H1 (cell line): Measurements from ENCODE around the gene SMIM20. TPM values are rescaled to one million over a fixed set of nuclear protein-coding genes. Genes with fewer than 3 reads are reported as not detected.

Source experiments
- CTCF ChIA-PET: fragments of 300-600 bp; sonication (Branson Sonifier 250); formaldehyde crosslinking; loops from one replicate; lab custom pipeline; 2021; ENCODE audit not compliant: partially characterized antibody; lab: Charles Lee
- POLR2A ChIA-PET: fragments of 300-600 bp; sonication (Branson Sonifier 250); formaldehyde crosslinking; loops from one replicate; lab custom pipeline; 2021; ENCODE audit warnings: inconsistent platforms; ENCODE audit not compliant: partially characterized antibody; lab: Charles Lee
- DNase-seq, 2 experiments: peaks; one replicate each; pipeline versions ENCODE4 v3.0.0 to v3.0.0-alpha.2; 2010 to 2022; ENCODE audit warnings: low spot score in 2 of 2, low read depth in 1 of 2, mixed read lengths in 1 of 2
- FAIRE-seq: peaks from 2 replicates; lab custom pipeline; 2011; peaks lifted over from hg19 to GRCh38; lab: Jason Lieb, UNC
- H2AFZ ChIP-seq: 2 replicates; pipeline ENCODE4 v1.8.1; 2012; ENCODE audit warnings: low read length, inconsistent platforms
- H2AK5ac ChIP-seq: 2 replicates; pipeline ENCODE4 v1.6.1; 2013; ENCODE audit warnings: low read depth, low read length
- H2BK120ac ChIP-seq: replicated peaks from 2 replicates; pipeline ENCODE3; 2013; ENCODE audit warnings: low read depth, low read length, inconsistent platforms
- H2BK12ac ChIP-seq: 2 replicates; pipeline ENCODE4 v1.6.1; 2013; ENCODE audit warnings: low read depth, low read length
- H2BK15ac ChIP-seq: 2 replicates; pipeline ENCODE4 v1.6.1; 2013; ENCODE audit warnings: low read length
- H2BK20ac ChIP-seq: 2 replicates; pipeline ENCODE4 v1.6.1; 2013; ENCODE audit warnings: low read length
- H2BK5ac ChIP-seq: 2 replicates; pipeline ENCODE4 v1.6.1; 2013; ENCODE audit warnings: low read depth, low read length
- H3K14ac ChIP-seq: 2 replicates; pipeline ENCODE4 v1.6.1; 2013; ENCODE audit warnings: inconsistent platforms; ENCODE audit not compliant: insufficient read length
- H3K18ac ChIP-seq: 2 replicates; pipeline ENCODE4 v1.6.1; 2013; ENCODE audit warnings: low read length; ENCODE audit errors: extremely low read depth
- H3K23ac ChIP-seq: 2 replicates; pipeline ENCODE4 v1.6.1; 2013; ENCODE audit warnings: inconsistent platforms; ENCODE audit not compliant: insufficient read length
- H3K23me2 ChIP-seq: 2 replicates; pipeline ENCODE4 v1.6.1; 2013; ENCODE audit warnings: low read depth, low read length
- H3K27ac ChIP-seq: 2 replicates; pipeline ENCODE4 v1.6.1; 2011; ENCODE audit warnings: low read depth, low read length, inconsistent platforms
- H3K27me3 ChIP-seq, 4 experiments: replicated peaks in 1 of 4; 1 replicate in 1 of 4; 2 replicates in 3 of 4; pipeline versions ENCODE4 v1.6.1 to v1.8.1; 2011 to 2013; ENCODE audit warnings: low read length in 3 of 4, mild to moderate bottlenecking in 3 of 4, inconsistent platforms in 2 of 4, mixed read lengths in 2 of 4, moderate library complexity in 1 of 4; ENCODE audit not compliant: control insufficient read depth in 3 of 4, insufficient read depth in 3 of 4; ENCODE audit errors: extremely low read depth in 1 of 4
- H3K36me3 ChIP-seq, 4 experiments: 2 replicates each; pipeline versions ENCODE4 v1.6.1 to v1.8.1; 2011 to 2013; ENCODE audit warnings: mild to moderate bottlenecking in 4 of 4, low read length in 3 of 4, moderate library complexity in 2 of 4, control low read depth in 1 of 4, inconsistent platforms in 1 of 4; ENCODE audit not compliant: insufficient read depth in 4 of 4, control insufficient read depth in 2 of 4
- H3K4ac ChIP-seq: replicated peaks from 2 replicates; pipeline ENCODE3; 2013; ENCODE audit warnings: low read length, low read depth, mixed read lengths, inconsistent platforms; ENCODE audit not compliant: insufficient read length
- H3K4me1 ChIP-seq, 4 experiments: replicated peaks in 1 of 4; 1 replicate in 1 of 4; 2 replicates in 3 of 4; pipeline versions ENCODE4 v1.6.1 to v1.8.1; 2011 to 2013; ENCODE audit warnings: low read length in 3 of 4, inconsistent platforms in 2 of 4, mixed read lengths in 1 of 4; ENCODE audit not compliant: insufficient read depth in 4 of 4, control insufficient read depth in 3 of 4
- H3K4me2 ChIP-seq, 2 experiments: 2 replicates each; pipeline versions ENCODE4 v1.6.1 to v1.8.1; 2011 to 2013; ENCODE audit warnings: low read depth in 2 of 2, low read length in 2 of 2, control low read depth in 1 of 2, inconsistent platforms in 1 of 2, mild to moderate bottlenecking in 1 of 2; ENCODE audit not compliant: insufficient read depth in 1 of 2
- H3K4me3 ChIP-seq, 4 experiments: fragments of 200-600, 300-600 bp in 1 of 4; sonication (generic), shearing (Covaris generic), sonication (Bioruptor Twin) in 1 of 4; 2 replicates each; pipeline versions ENCODE4 v1.5.1 to v1.8.1; 2011 to 2016; ENCODE audit warnings: low read length in 4 of 4, low read depth in 3 of 4, control low read depth in 2 of 4, inconsistent platforms in 2 of 4, mild to moderate bottlenecking in 2 of 4, mixed read lengths in 1 of 4, moderate library complexity in 1 of 4; ENCODE audit not compliant: insufficient read depth in 2 of 4; ENCODE audit errors: extremely low read depth in 1 of 4
- H3K56ac ChIP-seq: replicated peaks from 2 replicates; pipeline ENCODE3; 2013; ENCODE audit warnings: low read depth, mild to moderate bottlenecking, mixed read lengths, low read length, inconsistent platforms; ENCODE audit not compliant: insufficient read length
- H3K79me1 ChIP-seq: 2 replicates; pipeline ENCODE4 v1.6.1; 2013; ENCODE audit warnings: low read depth, low read length, control low read depth
- H3K79me2 ChIP-seq, 2 experiments: 2 replicates each; pipeline versions ENCODE4 v1.6.1 to v1.8.1; 2012 to 2013; ENCODE audit warnings: low read length in 2 of 2, mild to moderate bottlenecking in 2 of 2, inconsistent platforms in 1 of 2; ENCODE audit not compliant: insufficient read depth in 2 of 2, control insufficient read depth in 1 of 2
- H3K9ac ChIP-seq, 4 experiments: replicated peaks in 1 of 4; 1 replicate in 1 of 4; 2 replicates in 3 of 4; pipeline versions ENCODE4 v1.6.1 to v1.8.1; 2011 to 2013; ENCODE audit warnings: low read depth in 3 of 4, low read length in 3 of 4, control low read depth in 2 of 4, mild to moderate bottlenecking in 2 of 4, moderate library complexity in 2 of 4, inconsistent platforms in 1 of 4; ENCODE audit errors: extremely low read depth in 1 of 4
- H3K9me3 ChIP-seq, 2 experiments: 2 replicates each; pipeline versions ENCODE4 v1.6.1 to v1.8.1; 2012 to 2013; ENCODE audit warnings: mild to moderate bottlenecking in 2 of 2, moderate library complexity in 2 of 2, control low read depth in 1 of 2, inconsistent platforms in 1 of 2, low read depth in 1 of 2, low read length in 1 of 2, mixed read lengths in 1 of 2; ENCODE audit not compliant: insufficient read depth in 2 of 2
- H4K20me1 ChIP-seq, 2 experiments: replicated peaks in 1 of 2; 2 replicates each; pipeline versions ENCODE3 to v1.8.1; 2011 to 2013; ENCODE audit warnings: inconsistent platforms in 2 of 2, low read length in 2 of 2, mild to moderate bottlenecking in 1 of 2; ENCODE audit not compliant: insufficient read depth in 2 of 2, control insufficient read depth in 1 of 2
- H4K5ac ChIP-seq: 2 replicates; pipeline ENCODE4 v1.6.1; 2013; ENCODE audit warnings: low read length, low read depth, mixed read lengths, inconsistent platforms; ENCODE audit not compliant: insufficient read length
- H4K8ac ChIP-seq: 2 replicates; pipeline ENCODE4 v1.8.0; 2013; ENCODE audit warnings: mild to moderate bottlenecking, moderate library complexity, low read length, inconsistent platforms; ENCODE audit not compliant: insufficient read depth; ENCODE audit errors: extremely low read depth
- H4K91ac ChIP-seq: replicated peaks from 2 replicates; pipeline ENCODE3; 2013; ENCODE audit warnings: low read length, mixed read lengths, inconsistent platforms; ENCODE audit not compliant: insufficient read length
- ASH2L ChIP-seq: fragments of 200-600, 300-600 bp; sonication (generic); IDR thresholded peaks from one replicate; pipeline ENCODE4 v1.7.1; 2017; ENCODE audit warnings: low read length
- BCL11A ChIP-seq, 2 experiments: IDR thresholded peaks; one replicate each; pipeline ENCODE4 v1.6.1; 2011; ENCODE audit warnings: low read depth in 2 of 2, low read length in 2 of 2, mild to moderate bottlenecking in 2 of 2
- CTBP2 ChIP-seq: IDR thresholded peaks from 2 replicates; pipeline ENCODE4 v1.7.0; 2011; ENCODE audit warnings: borderline replicate concordance, mild to moderate bottlenecking, moderate library complexity, mixed read lengths, low read length; ENCODE audit not compliant: insufficient read depth, insufficient read length
- HDAC6 ChIP-seq: IDR thresholded peaks from one replicate; pipeline ENCODE4 v1.7.1; 2012; ENCODE audit warnings: low read depth, mild to moderate bottlenecking, inconsistent platforms, low read length, moderate library complexity
- KDM1A ChIP-seq: fragments of 200-600, 300-600 bp; sonication (generic); IDR thresholded peaks from 2 replicates; pipeline ENCODE4 v1.7.1; 2016; ENCODE audit warnings: mild to moderate bottlenecking, low read length, borderline replicate concordance
- POLR2AphosphoS5 ChIP-seq: IDR thresholded peaks from 2 replicates; pipeline ENCODE4 v1.6.1; 2011; ENCODE audit warnings: low read depth, low read length
- RXRA ChIP-seq: IDR thresholded peaks from 2 replicates; pipeline ENCODE4 v1.6.1; 2011; ENCODE audit warnings: low read depth, mild to moderate bottlenecking, low read length, moderate library complexity; ENCODE audit not compliant: insufficient read depth
- SP1 ChIP-seq: IDR thresholded peaks from 2 replicates; pipeline ENCODE4 v1.6.1; 2011; ENCODE audit warnings: low read depth, low read length
- SUZ12 ChIP-seq: fragments of 200-600 bp; sonication (generic); IDR thresholded peaks from 2 replicates; pipeline ENCODE4 v1.6.1; 2012; ENCODE audit warnings: mild to moderate bottlenecking, inconsistent platforms, low read length, moderate library complexity, mixed read lengths
- TBP ChIP-seq: IDR thresholded peaks from 2 replicates; pipeline ENCODE4 v1.6.1; 2011; ENCODE audit warnings: low read depth, low read length, improper control_type of control experiment
- USF2 ChIP-seq: IDR thresholded peaks from 2 replicates; pipeline ENCODE4 v1.6.1; 2011; ENCODE audit warnings: low read length, improper control_type of control experiment
- WGBS, 2 experiments: shearing (Covaris generic) in 1 of 2; methylation state at CpG; one replicate each; pipeline versions ENCODE4 v1.1.6 to v1.1.7; 2013 to 2015; ENCODE audit warnings: low lambda C conversion rate in 2 of 2, mixed read lengths in 2 of 2, inconsistent platforms in 1 of 2, low coverage in 1 of 2, missing lambda C conversion rate in 1 of 2; ENCODE audit not compliant: insufficient replicate concordance in 2 of 2, insufficient coverage in 1 of 2, insufficient read length in 1 of 2; ENCODE audit errors: extremely low coverage in 1 of 2, missing lambda C conversion rate in 1 of 2; 5-methylcytosine and 5-hydroxymethylcytosine counted together
- polyA plus RNA-seq, 7 experiments: library from polyadenylated mRNA; depleted of rRNA in 3 of 7; stranded (reverse) in 5 of 7; unstranded in 2 of 7; fragments of >200 nt in 5 of 7; fragments of 200-250 nt in 2 of 7; gene quantifications; 1 replicate in 5 of 7; 2 replicates in 1 of 7; 4 replicates in 1 of 7; pipeline versions ENCODE4 v1.2.1 to v1.2.3, GENCODE V29; 2011 to 2013; ENCODE audit warnings: missing spikeins in 2 of 7, mixed read lengths in 2 of 7
- total RNA-seq: library from RNA; stranded (reverse); fragmentation: NEBNext Ultra II Directional; extraction: Animal tissue kit (Norgen Biotek cat#: 25700); gene quantifications from 2 replicates; pipeline ENCODE4 v1.2.1, GENCODE V29; 2021

The SMIM20 gene
- total and polyA plus RNA-seq, 2 of the 8 experiments (the other 6 are each of a cell fraction or from before 2014, with no cell fraction given), result 21.9 to 36.9 TPM

- Histone ChIP-seq H2BK12ac (no peak overlapping the region), H3K9ac (no peak overlapping the region), H3K23ac (no peak overlapping the region), H3K14ac (no peak overlapping the region), H3K27ac (no peak overlapping the region), H3K4ac (no peak overlapping the region), H3K4me2 (no peak overlapping the region), H3K4me3 (no peak overlapping the region), H3K36me3 (no peaks in the 10 kb centered on the region), H2AFZ (no peak overlapping the region), H3K27me3 (no peaks in the 10 kb centered on the region), H3K79me1 (no peaks in the 10 kb centered on the region), H2BK15ac (no peak overlapping the region), H4K5ac (no peak overlapping the region), H4K91ac (no peak overlapping the region), H3K79me2 (no peaks in the 10 kb centered on the region), H2BK5ac (no peak overlapping the region)
- no peak for FAIRE-seq
- ChIA-PET POLR2A (no interaction called here), CTCF (interaction anchor here (0.7 to 2.1 kb wide), 7 partner anchors 9 to 217 kb away, joined by 3 to 10 read pairs (median 3); no protein-coding TSS in a partner anchor)
- 93% methylated on average over 2 of the region's 2 CpGs; no CpG with 5 or more reads in 1 of the 2 experiments for WGBS, 2 experiments
- TF ChIP-seq RXRA (no peak), TBP (no peak), ASH2L (no peak), USF2 (no peak), SP1 (no peak), HDAC6 (no peak), POLR2AphosphoS5 (no peak), KDM1A (no peak), CTBP2 (no peak), SUZ12 (no peak), BCL11A (IDR thresholded peaks at IDR 0.05; ENCODE audit: low read depth in 2 of 2, low read length in 2 of 2) (no peak)
- TF ChIP-seq, all 59 proteins: peak for 0
- Histone ChIP-seq H4K8ac (no peak overlapping the region), H3K56ac (no peak overlapping the region), H3K4me1 (no peaks in the 10 kb centered on the region), H2BK20ac (no peak overlapping the region), H2AK5ac (no peak overlapping the region), H3K9me3 (no peaks in the 10 kb centered on the region), H3K23me2 (no peaks in the 10 kb centered on the region), H2BK120ac (no peak overlapping the region), H4K20me1 (no peaks in the 10 kb centered on the region), H3K18ac (no peak overlapping the region)
- no peak for DNase-seq
Observed at GRCh38 chr4:25936696-25937095, 22.7 kb downstream of the SMIM20 start.
